ENCODE measurements around the gene CCIN.
"Not testable (repeated sequence)": the region's sequence is repeated elsewhere in the genome, so short reads cannot be mapped to it uniquely, and the experiment has no call there.

The CCIN gene

GRCh38 chr9:36151316-36152210 lies 17.6 kb upstream of the CCIN start:
- no peaks in the 10 kb centered on the region for H3K27me3 ChIP-seq (replicated peaks; ENCODE audit: control insufficient read depth, insufficient read depth, low read length)
- H3K4me3 ChIP-seq (ENCODE audit: low read length), result no peak overlapping the region
- DNase-seq (ENCODE audit: low read depth), result no peak
- peaks cover 3% of the 10 kb centered on the region for H3K9me3 ChIP-seq (ENCODE audit: control insufficient read depth, low read length)
- no peak overlapping the region for H3K9ac ChIP-seq (ENCODE audit: low read length)
- peaks cover 62% of the 10 kb centered on the region for H3K4me1 ChIP-seq (ENCODE audit: control insufficient read depth, insufficient read depth, low read length)
- peaks cover 40% of the 10 kb centered on the region for H3K36me3 ChIP-seq (ENCODE audit: control insufficient read depth, insufficient read depth, low read length, severe bottlenecking)

- H3K36me3 ChIP-seq (ENCODE audit: control insufficient read depth, insufficient read depth, low read length, severe bottlenecking), result peaks cover 42% of the 10 kb centered on the region
Observed at GRCh38 chr9:36152741-36153438, 16.3 kb upstream of the CCIN start.

GRCh38 chr9:36153746-36154145 lies 15.4 kb upstream of the CCIN start:
- Histone ChIP-seq H3K9ac (ENCODE audit: low read length) (peak overlapping the region; percentile 58), H3K27me3 (replicated peaks; ENCODE audit: control insufficient read depth, insufficient read depth, low read length) (no peaks in the 10 kb centered on the region), H3K4me1 (ENCODE audit: control insufficient read depth, insufficient read depth, low read length) (peaks cover 54% of the 10 kb centered on the region), H3K4me3 (ENCODE audit: low read length) (no peak overlapping the region), H3K36me3 (ENCODE audit: control insufficient read depth, insufficient read depth, low read length, severe bottlenecking) (peaks cover 42% of the 10 kb centered on the region), H3K9me3 (ENCODE audit: control insufficient read depth, low read length) (peaks cover 5% of the 10 kb centered on the region)
- no peak for DNase-seq (ENCODE audit: low read depth)

More at GRCh38 chr9:36152741-36153438, 16.3 kb upstream of the CCIN start:
- H3K4me1 ChIP-seq (ENCODE audit: control insufficient read depth, insufficient read depth, low read length), result peaks cover 53% of the 10 kb centered on the region
- H3K4me3 ChIP-seq (ENCODE audit: low read length), result no peak overlapping the region
- H3K9me3 ChIP-seq (ENCODE audit: control insufficient read depth, low read length), result peaks cover 5% of the 10 kb centered on the region
- DNase-seq (ENCODE audit: low read depth), result no peak
- H3K9ac ChIP-seq (ENCODE audit: low read length), result no peak overlapping the region
- H3K27me3 ChIP-seq (replicated peaks; ENCODE audit: control insufficient read depth, insufficient read depth, low read length), result no peaks in the 10 kb centered on the region

- peak overlapping the region; percentile 61 for H3K4me3 ChIP-seq (ENCODE audit: low read length)
- no peak for DNase-seq (ENCODE audit: low read depth)
- peaks cover 53% of the 10 kb centered on the region for H3K4me1 ChIP-seq (ENCODE audit: control insufficient read depth, insufficient read depth, low read length)
- peaks cover 5% of the 10 kb centered on the region for H3K9me3 ChIP-seq (ENCODE audit: control insufficient read depth, low read length)
- H3K36me3 ChIP-seq (ENCODE audit: control insufficient read depth, insufficient read depth, low read length, severe bottlenecking), result peaks cover 42% of the 10 kb centered on the region
- H3K27me3 ChIP-seq (replicated peaks; ENCODE audit: control insufficient read depth, insufficient read depth, low read length), result no peaks in the 10 kb centered on the region
- peak overlapping the region; percentile 58 for H3K9ac ChIP-seq (ENCODE audit: low read length)
Observed at GRCh38 chr9:36154331-36154952, 14.7 kb upstream of the CCIN start.

GRCh38 chr9:36156116-36156515 lies 13.1 kb upstream of the CCIN start:
- peaks cover 32% of the 10 kb centered on the region for H3K36me3 ChIP-seq (ENCODE audit: control insufficient read depth, insufficient read depth, low read length, severe bottlenecking)

GRCh38 chr9:36158122-36158521 lies 11.1 kb upstream of the CCIN start:
- Histone ChIP-seq H3K36me3 (ENCODE audit: control insufficient read depth, insufficient read depth, low read length, severe bottlenecking) (peaks cover 24% of the 10 kb centered on the region), H3K27me3 (replicated peaks; ENCODE audit: control insufficient read depth, insufficient read depth, low read length) (no peaks in the 10 kb centered on the region), H3K4me3 (ENCODE audit: low read length) (no peak overlapping the region), H3K9ac (ENCODE audit: low read length) (no peak overlapping the region), H3K9me3 (ENCODE audit: control insufficient read depth, low read length) (peaks cover 5% of the 10 kb centered on the region), H3K4me1 (ENCODE audit: control insufficient read depth, insufficient read depth, low read length) (peaks cover 55% of the 10 kb centered on the region)
- DNase-seq (ENCODE audit: low read depth), result no peak

More at GRCh38 chr9:36156116-36156515, 13.1 kb upstream of the CCIN start:
- H3K27me3 ChIP-seq (replicated peaks; ENCODE audit: control insufficient read depth, insufficient read depth, low read length), result no peaks in the 10 kb centered on the region
- H3K4me3 ChIP-seq (ENCODE audit: low read length), result no peak overlapping the region
- DNase-seq (ENCODE audit: low read depth), result no peak
- peaks cover 5% of the 10 kb centered on the region for H3K9me3 ChIP-seq (ENCODE audit: control insufficient read depth, low read length)
- no peak overlapping the region for H3K9ac ChIP-seq (ENCODE audit: low read length)
- peaks cover 43% of the 10 kb centered on the region for H3K4me1 ChIP-seq (ENCODE audit: control insufficient read depth, insufficient read depth, low read length)

- H3K27me3 ChIP-seq (replicated peaks; ENCODE audit: control insufficient read depth, insufficient read depth, low read length), result no peaks in the 10 kb centered on the region
- H3K4me1 ChIP-seq (ENCODE audit: control insufficient read depth, insufficient read depth, low read length), result peaks cover 60% of the 10 kb centered on the region
- DNase-seq (ENCODE audit: low read depth), result no peak
- peak overlapping the region; percentile 23 for H3K9ac ChIP-seq (ENCODE audit: low read length)
- peaks cover 21% of the 10 kb centered on the region for H3K36me3 ChIP-seq (ENCODE audit: control insufficient read depth, insufficient read depth, low read length, severe bottlenecking)
- H3K9me3 ChIP-seq (ENCODE audit: control insufficient read depth, low read length), result peaks cover 5% of the 10 kb centered on the region
- H3K4me3 ChIP-seq (ENCODE audit: low read length), result no peak overlapping the region
Observed at GRCh38 chr9:36158917-36159316, 10.3 kb upstream of the CCIN start.

- peak overlapping the region; percentile 23 for H3K9ac ChIP-seq (ENCODE audit: low read length)
- H3K4me1 ChIP-seq (ENCODE audit: control insufficient read depth, insufficient read depth, low read length), result peaks cover 60% of the 10 kb centered on the region
- DNase-seq (ENCODE audit: low read depth); H3K4me3 ChIP-seq (ENCODE audit: low read length); H3K27me3 ChIP-seq (replicated peaks; ENCODE audit: control insufficient read depth, insufficient read depth, low read length); H3K9me3 ChIP-seq (ENCODE audit: control insufficient read depth, low read length): not testable (repeated sequence)
- H3K36me3 ChIP-seq (ENCODE audit: control insufficient read depth, insufficient read depth, low read length, severe bottlenecking), result peaks cover 21% of the 10 kb centered on the region
Observed at GRCh38 chr9:36159509-36159908, 9.7 kb upstream of the CCIN start.

- not testable (repeated sequence) for DNase-seq (ENCODE audit: low read depth); H3K27me3 ChIP-seq (replicated peaks; ENCODE audit: control insufficient read depth, insufficient read depth, low read length); H3K9ac ChIP-seq (ENCODE audit: low read length); H3K4me3 ChIP-seq (ENCODE audit: low read length); H3K9me3 ChIP-seq (ENCODE audit: control insufficient read depth, low read length)
- Histone ChIP-seq H3K4me1 (ENCODE audit: control insufficient read depth, insufficient read depth, low read length) (peaks cover 60% of the 10 kb centered on the region), H3K36me3 (ENCODE audit: control insufficient read depth, insufficient read depth, low read length, severe bottlenecking) (peaks cover 21% of the 10 kb centered on the region)
Observed at GRCh38 chr9:36160126-36160525, 9.1 kb upstream of the CCIN start.

GRCh38 chr9:36161187-36161586 lies 8.0 kb upstream of the CCIN start:
- Histone ChIP-seq H3K4me1 (ENCODE audit: control insufficient read depth, insufficient read depth, low read length) (peaks cover 67% of the 10 kb centered on the region), H3K36me3 (ENCODE audit: control insufficient read depth, insufficient read depth, low read length, severe bottlenecking) (peaks cover 12% of the 10 kb centered on the region), H3K9ac (ENCODE audit: low read length) (no peak overlapping the region), H3K9me3 (ENCODE audit: control insufficient read depth, low read length) (peaks cover 5% of the 10 kb centered on the region), H3K27me3 (replicated peaks; ENCODE audit: control insufficient read depth, insufficient read depth, low read length) (no peaks in the 10 kb centered on the region), H3K4me3 (ENCODE audit: low read length) (no peak overlapping the region)
- peak; percentile 62 for DNase-seq (ENCODE audit: low read depth)

- Histone ChIP-seq H3K4me3 (ENCODE audit: low read length) (no peak overlapping the region), H3K36me3 (ENCODE audit: control insufficient read depth, insufficient read depth, low read length, severe bottlenecking) (peaks cover 5% of the 10 kb centered on the region), H3K9ac (ENCODE audit: low read length) (no peak overlapping the region), H3K4me1 (ENCODE audit: control insufficient read depth, insufficient read depth, low read length) (peaks cover 67% of the 10 kb centered on the region), H3K9me3 (ENCODE audit: control insufficient read depth, low read length) (no peaks in the 10 kb centered on the region), H3K27me3 (replicated peaks; ENCODE audit: control insufficient read depth, insufficient read depth, low read length) (no peaks in the 10 kb centered on the region)
- DNase-seq (ENCODE audit: low read depth), result no peak
Observed at GRCh38 chr9:36162211-36162738, 6.9 kb upstream of the CCIN start.

All from adipocyte (in vitro differentiated cells).